Stimulated activated CD8-positive, alpha-beta memory T cell treated with anti-CD3 and anti-CD28 coated beads, Interleukin-12 subunit alpha, Interleukin-12 subunit beta, amount 100 ng/mL, for 4 hours (primary cell): ENCODE measurements around the gene GLT6D1.
"Not testable (repeated sequence)": the region's sequence is repeated elsewhere in the genome, so short reads cannot be mapped to it uniquely, and the experiment has no call there.

Source experiments
- DNase-seq: peaks from one replicate; pipeline ENCODE4 v3.0.0-alpha.2; 2020; ENCODE audit warnings: low read depth

GLT6D1 gene

GRCh38 chr9:135664801-135665794 is 25.8 kb upstream of the GLT6D1 start:
- no peak for DNase-seq

- no peak for DNase-seq
Observed at GRCh38 chr9:135664266-135664665, 24.9 kb upstream of the GLT6D1 start.

- no peak for DNase-seq
Observed at GRCh38 chr9:135663857-135664256, 24.5 kb upstream of the GLT6D1 start.

- DNase-seq, result no peak
Observed at GRCh38 chr9:135663451-135663770, 24.1 kb upstream of the GLT6D1 start.

- DNase-seq, result no peak
Observed at GRCh38 chr9:135662758-135663450, 23.6 kb upstream of the GLT6D1 start, which contains the start of gene LCN9. LCN9 (plus strand) TSS chr9:135663309; CDS start chr9:135663322, 13 bp downstream.

- DNase-seq, result no peak
Observed at GRCh38 chr9:135661816-135662560, 22.6 kb upstream of the GLT6D1 start.

- no peak for DNase-seq
Observed at GRCh38 chr9:135660407-135660806, 21.1 kb upstream of the GLT6D1 start.

- no peak for DNase-seq
Observed at GRCh38 chr9:135659252-135659651, 19.9 kb upstream of the GLT6D1 start.

- DNase-seq, result no peak
Observed at GRCh38 chr9:135657416-135657815, 18.1 kb upstream of the GLT6D1 start.

- no peak for DNase-seq
Observed at GRCh38 chr9:135655317-135655716, 16.0 kb upstream of the GLT6D1 start.

- DNase-seq, result no peak
Observed at GRCh38 chr9:135650408-135650807, 11.1 kb upstream of the GLT6D1 start.

GRCh38 chr9:135649508-135649907 is 10.2 kb upstream of the GLT6D1 start:
- no peak for DNase-seq

- no peak for DNase-seq
Observed at GRCh38 chr9:135648494-135649410, 9.4 kb upstream of the GLT6D1 start.

GRCh38 chr9:135647884-135648283 is 8.5 kb upstream of the GLT6D1 start:
- no peak for DNase-seq

GRCh38 chr9:135644631-135645218 is 5.4 kb upstream of the GLT6D1 start:
- no peak for DNase-seq

- no peak for DNase-seq
Observed at GRCh38 chr9:135641745-135642144, 2.4 kb upstream of the GLT6D1 start.

GRCh38 chr9:135641047-135641446 is 1.7 kb upstream of the GLT6D1 start:
- no peak for DNase-seq

- not testable (repeated sequence) for DNase-seq
Observed at GRCh38 chr9:135636930-135637530, 2.3 kb downstream of the GLT6D1 start.

- DNase-seq, result no peak
Observed at GRCh38 chr9:135632841-135633240, 6.5 kb downstream of the GLT6D1 start.

- DNase-seq, result no peak
Observed at GRCh38 chr9:135624282-135624681, 15.1 kb downstream of the GLT6D1 start.
